ENCODE results near the gene LLGL2. TPM values are rescaled to one million over a fixed set of nuclear protein-coding genes. Genes with fewer than 3 reads are reported as not detected.

LLGL2 gene
- total and polyA plus RNA-seq, 10 of the 15 experiments (the other 5 are each of a cell fraction or from before 2014, with no cell fraction given): 0.21 to 9.9 (median 4.5) TPM

DNA sequence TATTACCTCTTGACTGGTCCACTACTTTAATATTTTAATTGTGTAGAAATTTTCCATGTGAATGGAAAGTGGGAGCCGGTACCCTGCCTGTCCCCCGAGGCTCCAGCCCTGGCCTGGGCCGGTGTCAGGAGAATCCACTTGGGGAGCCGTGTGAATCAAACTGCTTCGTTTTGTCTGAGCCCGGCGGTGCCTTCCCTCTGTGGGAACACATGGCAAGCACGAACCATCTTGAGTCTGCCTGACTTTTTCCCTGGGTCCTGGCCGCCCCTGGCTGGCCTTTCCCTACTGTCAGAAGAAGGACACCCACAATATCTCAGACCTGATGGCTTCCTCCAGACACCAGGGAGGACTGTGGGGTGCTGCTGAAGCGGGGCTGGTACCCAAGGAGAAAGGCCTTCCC is 49.7 kb downstream of the LLGL2 start (continued):
- TF ChIP-seq, protein P1, sequence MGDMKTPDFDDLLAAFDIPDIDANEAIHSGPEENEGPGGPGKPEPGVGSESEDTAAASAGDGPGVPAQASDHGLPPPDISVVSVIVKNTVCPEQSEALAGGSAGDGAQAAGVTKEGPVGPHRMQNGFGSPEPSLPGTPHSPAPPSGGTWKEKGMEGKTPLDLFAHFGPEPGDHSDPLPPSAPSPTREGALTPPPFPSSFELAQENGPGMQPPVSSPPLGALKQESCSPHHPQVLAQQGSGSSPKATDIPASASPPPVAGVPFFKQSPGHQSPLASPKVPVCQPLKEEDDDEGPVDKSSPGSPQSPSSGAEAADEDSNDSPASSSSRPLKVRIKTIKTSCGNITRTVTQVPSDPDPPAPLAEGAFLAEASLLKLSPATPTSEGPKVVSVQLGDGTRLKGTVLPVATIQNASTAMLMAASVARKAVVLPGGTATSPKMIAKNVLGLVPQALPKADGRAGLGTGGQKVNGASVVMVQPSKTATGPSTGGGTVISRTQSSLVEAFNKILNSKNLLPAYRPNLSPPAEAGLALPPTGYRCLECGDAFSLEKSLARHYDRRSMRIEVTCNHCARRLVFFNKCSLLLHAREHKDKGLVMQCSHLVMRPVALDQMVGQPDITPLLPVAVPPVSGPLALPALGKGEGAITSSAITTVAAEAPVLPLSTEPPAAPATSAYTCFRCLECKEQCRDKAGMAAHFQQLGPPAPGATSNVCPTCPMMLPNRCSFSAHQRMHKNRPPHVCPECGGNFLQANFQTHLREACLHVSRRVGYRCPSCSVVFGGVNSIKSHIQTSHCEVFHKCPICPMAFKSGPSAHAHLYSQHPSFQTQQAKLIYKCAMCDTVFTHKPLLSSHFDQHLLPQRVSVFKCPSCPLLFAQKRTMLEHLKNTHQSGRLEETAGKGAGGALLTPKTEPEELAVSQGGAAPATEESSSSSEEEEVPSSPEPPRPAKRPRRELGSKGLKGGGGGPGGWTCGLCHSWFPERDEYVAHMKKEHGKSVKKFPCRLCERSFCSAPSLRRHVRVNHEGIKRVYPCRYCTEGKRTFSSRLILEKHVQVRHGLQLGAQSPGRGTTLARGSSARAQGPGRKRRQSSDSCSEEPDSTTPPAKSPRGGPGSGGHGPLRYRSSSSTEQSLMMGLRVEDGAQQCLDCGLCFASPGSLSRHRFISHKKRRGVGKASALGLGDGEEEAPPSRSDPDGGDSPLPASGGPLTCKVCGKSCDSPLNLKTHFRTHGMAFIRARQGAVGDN (IDR thresholded peaks at IDR 0.05): no peak
- TF ChIP-seq, protein P2, sequence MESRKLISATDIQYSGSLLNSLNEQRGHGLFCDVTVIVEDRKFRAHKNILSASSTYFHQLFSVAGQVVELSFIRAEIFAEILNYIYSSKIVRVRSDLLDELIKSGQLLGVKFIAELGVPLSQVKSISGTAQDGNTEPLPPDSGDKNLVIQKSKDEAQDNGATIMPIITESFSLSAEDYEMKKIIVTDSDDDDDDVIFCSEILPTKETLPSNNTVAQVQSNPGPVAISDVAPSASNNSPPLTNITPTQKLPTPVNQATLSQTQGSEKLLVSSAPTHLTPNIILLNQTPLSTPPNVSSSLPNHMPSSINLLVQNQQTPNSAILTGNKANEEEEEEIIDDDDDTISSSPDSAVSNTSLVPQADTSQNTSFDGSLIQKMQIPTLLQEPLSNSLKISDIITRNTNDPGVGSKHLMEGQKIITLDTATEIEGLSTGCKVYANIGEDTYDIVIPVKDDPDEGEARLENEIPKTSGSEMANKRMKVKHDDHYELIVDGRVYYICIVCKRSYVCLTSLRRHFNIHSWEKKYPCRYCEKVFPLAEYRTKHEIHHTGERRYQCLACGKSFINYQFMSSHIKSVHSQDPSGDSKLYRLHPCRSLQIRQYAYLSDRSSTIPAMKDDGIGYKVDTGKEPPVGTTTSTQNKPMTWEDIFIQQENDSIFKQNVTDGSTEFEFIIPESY (IDR thresholded peaks at IDR 0.05): no peak

DNA sequence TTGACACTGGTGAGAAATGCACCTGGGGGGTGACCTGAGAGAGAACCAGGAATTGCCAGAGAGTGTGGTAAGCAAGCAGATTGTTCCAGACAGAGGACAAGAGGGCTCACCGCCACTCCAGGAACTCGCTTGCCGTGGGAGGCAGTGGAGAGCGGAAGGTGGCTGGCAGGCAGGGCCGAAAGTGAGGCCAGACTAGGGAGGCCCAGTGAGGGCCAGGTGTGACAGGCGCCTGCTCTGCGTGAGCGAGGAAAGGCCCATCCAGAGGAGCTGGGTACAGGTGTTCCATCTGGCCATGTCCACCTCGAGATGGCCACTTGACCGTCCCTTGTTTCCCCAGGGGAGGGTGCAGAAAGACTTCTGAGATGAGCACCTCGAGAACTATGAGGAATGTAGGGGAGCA is 50.2 kb downstream of the LLGL2 start:
- H3K4me3 ChIP-seq: no peak overlapping the region
- H3K4me1 ChIP-seq (ENCODE audit: control insufficient read depth, insufficient read depth, low read length): peaks cover 10% of the 10 kb centered on the region
- H3K9me3 ChIP-seq (replicated peaks; ENCODE audit: control insufficient read depth, insufficient read depth, low read length): no peaks in the 10 kb centered on the region
- no peaks in the 10 kb centered on the region for H3K79me2 ChIP-seq (ENCODE audit: control insufficient read depth, insufficient read depth, low read length)
- no peak for FAIRE-seq
- H3K9ac ChIP-seq (ENCODE audit: control insufficient read depth, insufficient read depth, low read length): no peak overlapping the region
- BruUV-seq (replicated peaks): no TSS peak
- DNase-seq (ENCODE audit: low read depth, low spot score): no peak
- intact Hi-C loops (cut with micrococcal nuclease; ENCODE audit: unreplicated experiment) (no loop called here), in situ Hi-C loops (cut with MboI) (no loop called here)
- ChIA-PET POLR2A (no interaction called here), SMC1A (ENCODE audit: uncharacterized antibody, unreplicated experiment) (no interaction called here), CTCF (no interaction called here), RAD21 (ENCODE audit: unreplicated experiment) (no interaction called here)
- H4K20me1 ChIP-seq (ENCODE audit: control insufficient read depth, insufficient read depth): no peaks in the 10 kb centered on the region
- no peak for ATAC-seq
- H2AFZ ChIP-seq (ENCODE audit: control insufficient read depth, low read depth, low read length): no peak overlapping the region
- H3K4me2 ChIP-seq (ENCODE audit: control insufficient read depth, insufficient read depth): no peak overlapping the region
- TF ChIP-seq KAT2A (conservative IDR thresholded peaks at IDR 0.05; ENCODE audit: control insufficient read depth, low read depth, low read length): no peak
- TF ChIP-seq SIX5 (IDR thresholded peaks at IDR 0.05; ENCODE audit: low read depth, low read length, severe bottlenecking): no peak
- H3K27me3 ChIP-seq (replicated peaks in 1 of 2; ENCODE audit: control insufficient read depth in 2 of 2, insufficient read depth in 2 of 2, low read length in 1 of 2): no peaks in the 10 kb centered on the region
- no peaks in the 10 kb centered on the region for H3K36me3 ChIP-seq (ENCODE audit: control insufficient read depth in 2 of 2, insufficient read depth in 2 of 2, low read length in 1 of 2)
- no peak overlapping the region for H3K27ac ChIP-seq (ENCODE audit: control insufficient read depth, insufficient read depth)
- WGBS (ENCODE audit: insufficient coverage, insufficient replicate concordance, low lambda C conversion rate, missing lambda C conversion rate): 84% methylated on average over 11 of the region's 11 CpGs
